HG02970 (cell line): ENCODE data around the gene SEC23B.

Experiments
- ATAC-seq: cut with Tn5 transposase; IDR thresholded peaks from one replicate; pipeline ENCODE4 v1.9.1; 2021; ENCODE audit warnings: mild to moderate bottlenecking, moderate library complexity, moderate number of reproducible peaks; ENCODE audit not compliant: unreplicated experiment, low FRiP score

SEC23B gene

DNA sequence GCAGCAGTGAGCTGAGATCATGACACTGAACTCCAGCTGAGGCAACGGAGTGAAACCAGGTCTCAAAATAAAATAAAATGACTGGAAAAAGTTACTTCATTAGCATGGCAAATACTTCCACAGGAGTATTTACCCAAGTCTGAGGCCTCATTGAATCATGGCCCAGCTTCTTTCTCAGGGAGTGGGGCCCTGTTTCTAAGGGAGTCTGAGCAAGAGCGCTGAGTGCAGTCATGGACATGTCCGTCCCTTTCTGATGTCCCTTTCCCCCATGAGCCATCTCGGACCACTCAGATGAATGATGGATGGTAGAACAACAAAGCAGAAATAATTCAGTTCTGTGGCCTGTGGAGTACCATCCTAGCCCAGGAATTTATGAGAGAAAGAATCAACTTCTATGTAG, 72.3 kb downstream of the SEC23B start:
- ATAC-seq = no peak

DNA sequence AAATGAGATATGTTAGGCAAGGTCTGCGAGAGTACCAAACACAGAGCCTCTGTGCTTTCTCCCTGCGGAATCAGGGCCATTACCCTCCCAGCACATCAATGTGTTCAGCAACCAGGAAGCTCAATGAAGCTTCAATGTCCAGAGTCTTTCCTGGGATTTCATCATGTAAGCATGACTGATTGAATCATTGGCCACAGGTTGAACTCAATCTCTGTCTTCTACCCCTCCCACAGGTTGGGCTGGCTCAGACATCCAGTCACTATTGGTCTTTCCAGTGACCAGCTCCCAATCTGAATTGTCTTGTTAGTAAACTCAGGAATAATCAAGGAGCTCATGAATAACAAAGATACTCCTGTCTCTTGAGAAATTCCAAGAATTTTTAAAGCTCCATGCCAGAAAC, 77.4 kb downstream of the SEC23B start:
- ATAC-seq = no peak

DNA sequence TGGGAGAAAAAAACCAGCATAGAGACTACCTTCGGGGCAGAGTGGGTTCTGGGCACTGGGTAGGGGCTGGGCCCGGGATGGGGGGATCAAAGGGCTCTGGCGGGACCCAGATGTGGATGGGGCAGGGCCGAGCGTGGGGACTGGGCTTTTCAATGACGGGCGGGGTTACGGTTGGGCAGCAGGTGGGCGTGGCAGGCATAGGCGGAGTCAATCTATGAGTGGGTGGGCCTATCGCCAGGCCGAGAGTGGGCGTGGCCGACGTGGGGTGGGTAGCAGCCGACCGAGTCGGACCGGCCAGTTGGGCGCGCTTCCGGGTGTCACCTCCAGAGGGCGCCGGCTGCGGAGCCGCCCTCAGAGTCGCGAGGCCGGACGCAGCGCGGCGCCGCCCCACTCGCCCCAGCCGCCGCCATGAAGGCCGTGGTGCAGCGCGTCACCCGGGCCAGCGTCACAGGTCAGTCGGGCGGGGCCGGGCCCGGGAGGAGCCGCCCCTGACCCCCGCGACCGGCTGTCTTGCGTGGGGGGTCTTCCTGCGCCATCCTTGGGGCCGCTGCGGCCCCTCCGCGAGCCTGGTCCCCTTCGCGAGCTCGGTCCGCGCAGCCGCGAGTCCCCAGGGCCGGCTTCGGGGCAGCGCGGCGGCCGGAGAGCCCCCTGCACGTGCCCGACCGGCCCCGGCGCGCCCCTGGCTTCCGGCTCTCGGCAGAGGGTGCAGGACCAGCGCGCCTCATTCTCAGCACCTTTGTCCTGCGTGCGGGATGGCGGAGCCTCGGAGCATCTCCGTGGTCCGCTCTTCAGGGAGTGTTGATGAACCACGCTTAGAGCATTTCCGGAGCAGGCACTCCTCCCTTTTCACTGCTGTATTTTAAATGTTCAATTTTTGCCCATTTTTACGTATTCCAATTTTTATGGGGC, 80.2 kb downstream of the SEC23B start, which contains the start of gene DTD1:
Gene DTD1, plus strand, starts transcription at position 390 of the 909 bp plus-strand sequence. Its CDS starts 19 bp downstream, at position 409.
- peak; percentile 95 for ATAC-seq

DNA sequence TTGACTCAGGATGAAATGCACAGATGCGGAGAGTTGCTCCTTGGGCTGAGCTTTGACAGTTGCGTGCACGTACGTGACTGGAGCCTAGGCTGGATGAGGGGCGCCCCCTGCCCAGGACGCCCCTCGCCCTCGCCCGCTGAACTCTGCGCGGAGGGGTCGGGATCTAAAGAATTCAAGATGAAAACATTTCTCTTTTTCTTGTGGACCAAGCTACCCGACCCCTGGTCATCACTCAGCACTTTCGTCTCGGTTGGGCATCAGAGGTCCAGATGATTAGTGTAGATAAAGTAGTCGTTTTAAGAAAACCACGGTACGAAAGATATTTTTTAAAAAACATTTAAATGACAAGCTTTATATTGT, 80.8 kb downstream of the SEC23B start:
- no peak for ATAC-seq

DNA sequence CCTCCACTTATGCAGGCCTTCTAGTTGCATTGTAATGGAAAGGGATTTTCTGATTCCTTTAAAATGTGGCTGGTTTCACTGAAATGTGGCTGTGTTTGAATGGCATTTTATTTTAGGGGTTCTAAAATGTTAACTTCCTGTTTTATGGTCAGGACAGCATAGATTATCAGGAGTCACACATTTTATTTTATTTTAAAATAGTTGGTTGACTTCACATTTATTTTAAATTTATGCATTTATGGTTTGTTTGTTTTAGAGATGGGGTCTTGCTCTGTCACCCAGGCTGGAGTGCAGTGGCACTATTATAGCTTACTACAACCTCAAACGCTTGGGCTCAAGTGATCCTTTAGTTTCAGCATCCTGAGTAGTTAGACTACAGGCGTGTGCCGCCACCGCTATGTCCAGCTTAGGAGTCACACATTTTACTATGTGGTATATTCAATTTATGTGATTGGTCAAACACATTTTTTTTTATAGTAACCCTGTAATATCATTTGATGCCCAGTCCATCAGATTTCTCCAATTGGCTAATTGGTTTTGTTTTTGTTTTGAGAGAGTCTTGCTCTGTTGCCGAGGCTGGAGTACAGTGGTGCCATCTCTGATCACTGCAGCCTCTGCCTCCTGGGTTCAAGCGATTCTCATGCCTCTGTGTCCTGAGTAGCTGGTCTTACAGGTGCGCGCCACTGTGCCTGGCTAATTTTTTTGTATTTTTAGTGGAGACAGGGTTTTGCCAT, 82.4 kb downstream of the SEC23B start:
- ATAC-seq = no peak

DNA sequence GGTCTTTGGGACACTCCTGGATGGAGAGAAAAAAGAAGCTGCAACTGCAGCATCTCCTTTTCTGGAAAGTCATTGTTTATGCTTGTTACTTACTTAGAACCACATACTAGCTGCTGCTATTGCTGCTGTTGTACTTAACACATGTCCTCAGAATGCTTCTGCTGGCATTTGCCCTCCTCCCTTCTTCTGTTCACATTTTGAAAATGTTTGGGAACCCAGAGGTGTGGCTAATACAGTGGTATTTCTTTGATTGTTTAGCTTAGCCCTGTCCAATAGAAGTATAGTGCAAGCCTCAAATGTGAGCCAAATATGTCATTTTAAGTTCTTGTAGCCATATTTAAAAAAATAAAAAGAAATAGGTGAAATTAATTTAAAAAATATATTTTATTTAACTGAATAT, 88.5 kb downstream of the SEC23B start:
- no peak for ATAC-seq

DNA sequence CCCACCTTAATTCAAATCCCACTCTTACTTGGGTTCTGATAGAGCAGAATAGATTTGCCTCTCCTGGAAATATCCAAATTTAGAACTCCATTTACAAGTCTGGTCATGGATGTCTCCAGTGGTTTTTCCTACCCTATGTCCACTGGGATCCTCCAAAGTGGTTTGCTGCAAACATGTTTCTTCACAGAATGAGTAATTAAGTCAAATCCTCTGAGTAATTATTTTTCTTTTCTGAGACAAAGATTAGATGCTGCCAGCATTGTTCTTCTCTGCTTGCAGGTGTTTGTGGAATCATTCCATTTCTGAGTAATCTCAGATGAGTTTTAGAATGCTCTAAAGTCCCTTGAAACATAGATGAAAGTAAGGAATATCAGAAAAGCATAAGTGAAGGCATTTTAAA, 102.0 kb downstream of the SEC23B start:
- no peak for ATAC-seq
